Measurements from ENCODE around the gene SLC4A1AP. TPM values are rescaled to one million over a fixed set of nuclear protein-coding genes. Genes with fewer than 3 reads are reported as not detected.
A peak's percentile ranks its signal among the peaks of the same experiment; 100 is the strongest.

The SLC4A1AP gene
- total and polyA plus RNA-seq, 2 of the 13 experiments (the other 11 are each of a cell fraction or from before 2014, with no cell fraction given): 15.3 to 44.6 TPM

GRCh38 chr2:27663285-27664153 is at the start of gene SLC4A1AP, which contains the start of gene SUPT7L (continued):
- peak; percentile 78 for TF ChIP-seq MLXIP (CRISPR knock-in tag; IDR thresholded peaks at IDR 0.05; ENCODE audit: borderline replicate concordance)
- no peak for TF ChIP-seq ZNF382 (CRISPR knock-in tag; IDR thresholded peaks at IDR 0.05; ENCODE audit: borderline replicate concordance)
- peak; percentile 29 for TF ChIP-seq CTCF (CRISPR knock-in tag; IDR thresholded peaks at IDR 0.05)
- peak; percentile 79; the same call in 1 of the 2 replicates for TF ChIP-seq NAIF1 (CRISPR knock-in tag; IDR thresholded peaks at IDR 0.05; ENCODE audit: borderline replicate concordance)
- TF ChIP-seq SP140L (CRISPR knock-in tag; IDR thresholded peaks at IDR 0.05; ENCODE audit: borderline replicate concordance): peak; percentile 84
- peak; percentile 85; the same call in 1 of the 2 replicates for TF ChIP-seq NCOR1 (IDR thresholded peaks at IDR 0.05; ENCODE audit: borderline replicate concordance, low read length)
- TF ChIP-seq NFATC3 (CRISPR knock-in tag; IDR thresholded peaks at IDR 0.05): no peak; the same call in 1 of the 2 replicates
- peak; percentile 87 for TF ChIP-seq ZEB1 (IDR thresholded peaks at IDR 0.05; ENCODE audit: insufficient replicate concordance, low read depth)
- TF ChIP-seq RXRA (CRISPR knock-in tag; IDR thresholded peaks at IDR 0.05): peak; percentile 73
- peak; percentile 30; the same call in 1 of the 2 replicates for TF ChIP-seq ZNF343 (CRISPR knock-in tag; IDR thresholded peaks at IDR 0.05)
- no peak; the same call in none of the 2 replicates for TF ChIP-seq ZBTB10 (CRISPR knock-in tag; IDR thresholded peaks at IDR 0.05; ENCODE audit: borderline replicate concordance)
- no peak for TF ChIP-seq NBN (conservative IDR thresholded peaks at IDR 0.05)
- peak; percentile 53 for TF ChIP-seq ZNF710 (CRISPR knock-in tag; IDR thresholded peaks at IDR 0.05; ENCODE audit: borderline replicate concordance)
- TF ChIP-seq RFX1 (IDR thresholded peaks at IDR 0.05): no peak
- 0 out of 2 replicates have a peak, but pooled peaks have one; percentile 81 for TF ChIP-seq ZC3H13 (CRISPR knock-in tag; IDR thresholded peaks at IDR 0.05)
- peak; percentile 81; the same call in 1 of the 2 replicates for TF ChIP-seq ZFP36L1 (CRISPR knock-in tag; IDR thresholded peaks at IDR 0.05)
- peak; percentile 74; the same call in 1 of the 2 replicates for TF ChIP-seq ZNF598 (CRISPR knock-in tag; IDR thresholded peaks at IDR 0.05; ENCODE audit: borderline replicate concordance)
- TF ChIP-seq SMYD3 (CRISPR knock-in tag; IDR thresholded peaks at IDR 0.05): peak; percentile 98
- peak; percentile 96 for TF ChIP-seq THYN1 (CRISPR knock-in tag; IDR thresholded peaks at IDR 0.05; ENCODE audit: borderline replicate concordance, low read depth)

Measured in HepG2 (cell line).